Kidney (tissue), 14 donors: ENCODE results near the gene CA5A. TPM values are rescaled to one million over a fixed set of nuclear protein-coding genes. Genes with fewer than 3 reads are reported as not detected.

Source experiments
- DNase-seq, 5 donors: peaks; one replicate each; pipeline ENCODE4 v3.0.0-alpha.2; 2013 to 2020
- FAIRE-seq: peaks from 2 replicates; lab custom pipeline; 2012; peaks lifted over from hg19 to GRCh38; lab: Jason Lieb, UNC
- H3K27ac ChIP-seq, 2 donors: one replicate each; pipeline ENCODE4 v1.7.0; 2013; ENCODE audit warnings: low read depth in 2 of 2, low read length in 2 of 2, inconsistent platforms in 1 of 2
- H3K27me3 ChIP-seq: one replicate; pipeline ENCODE4 v1.7.1; 2013; ENCODE audit warnings: low read length, inconsistent platforms; ENCODE audit not compliant: control insufficient read depth, insufficient read depth
- H3K36me3 ChIP-seq, 3 donors: one replicate each; pipeline versions ENCODE4 v1.7.0 to v1.7.1; 2013; ENCODE audit warnings: low read length in 3 of 3, control low read depth in 1 of 3, inconsistent platforms in 1 of 3; ENCODE audit not compliant: insufficient read depth in 3 of 3, control insufficient read depth in 2 of 3
- H3K4me1 ChIP-seq, 3 donors: one replicate each; pipeline versions ENCODE4 v1.7.0 to v1.7.1; 2013; ENCODE audit warnings: low read length in 3 of 3, inconsistent platforms in 1 of 3, low read depth in 1 of 3; ENCODE audit not compliant: control insufficient read depth in 2 of 3, insufficient read depth in 2 of 3
- H3K4me3 ChIP-seq, 3 donors: one replicate each; pipeline versions ENCODE4 v1.7.0 to v1.8.1; 2013; ENCODE audit warnings: low read length in 3 of 3, control low read depth in 1 of 3, inconsistent platforms in 1 of 3
- H3K9ac ChIP-seq, 3 donors: one replicate each; pipeline versions ENCODE4 v1.7.0 to v1.7.1; 2013; ENCODE audit warnings: low read length in 3 of 3, control low read depth in 1 of 3, inconsistent platforms in 1 of 3
- H3K9me3 ChIP-seq, 3 donors: one replicate each; pipeline versions ENCODE4 v1.7.0 to v1.7.1; 2013; ENCODE audit warnings: low read length in 3 of 3, control low read depth in 1 of 3, inconsistent platforms in 1 of 3; ENCODE audit not compliant: control insufficient read depth in 2 of 3, insufficient read depth in 1 of 3
- intact Hi-C: fragments of 100-400 bp; cut with DNase I; formaldehyde crosslinking; loops from one replicate; pipeline ENCODE4 v1.11.1; 2022
- polyA plus RNA-seq: library from polyadenylated mRNA; stranded (reverse); fragments of 350-450 nt; fragmentation: Illumina TruSeq; extraction: RNeasy Lipid Tissue Mini Kit (QIAGEN cat#74804); gene quantifications from one replicate; pipeline ENCODE4 v1.2.3, GENCODE V29; 2014; ENCODE audit warnings: low read depth, low replicate concordance; ENCODE audit not compliant: insufficient read depth
- total RNA-seq: library from RNA; stranded (reverse); fragmentation: NEBNext Ultra II Directional; extraction: Animal tissue kit (Norgen Biotek cat#: 25700); gene quantifications from one replicate; pipeline ENCODE4 v1.2.1, GENCODE V29; 2021
- TF ChIP-seq, protein P1 (sequence below): IDR thresholded peaks from 3 replicates; pipeline ENCODE4 v1.5.1; 2012; ENCODE audit warnings: mild to moderate bottlenecking, moderate library complexity, borderline replicate concordance; ENCODE audit not compliant: insufficient read depth; ENCODE audit errors: extremely low read depth
- donor health status: control.
- donor health status: control.
- donor health status: control.
- donor health status: control.
- donor health status: control.
- donor health status: DM: yes; HTN: yes; CAD: no.
- donor health status: Normal renal cell carcinoma (clear cell type).

CA5A gene
- total and polyA plus RNA-seq, 2 donors from 2014 or later, result not detected

DNA sequence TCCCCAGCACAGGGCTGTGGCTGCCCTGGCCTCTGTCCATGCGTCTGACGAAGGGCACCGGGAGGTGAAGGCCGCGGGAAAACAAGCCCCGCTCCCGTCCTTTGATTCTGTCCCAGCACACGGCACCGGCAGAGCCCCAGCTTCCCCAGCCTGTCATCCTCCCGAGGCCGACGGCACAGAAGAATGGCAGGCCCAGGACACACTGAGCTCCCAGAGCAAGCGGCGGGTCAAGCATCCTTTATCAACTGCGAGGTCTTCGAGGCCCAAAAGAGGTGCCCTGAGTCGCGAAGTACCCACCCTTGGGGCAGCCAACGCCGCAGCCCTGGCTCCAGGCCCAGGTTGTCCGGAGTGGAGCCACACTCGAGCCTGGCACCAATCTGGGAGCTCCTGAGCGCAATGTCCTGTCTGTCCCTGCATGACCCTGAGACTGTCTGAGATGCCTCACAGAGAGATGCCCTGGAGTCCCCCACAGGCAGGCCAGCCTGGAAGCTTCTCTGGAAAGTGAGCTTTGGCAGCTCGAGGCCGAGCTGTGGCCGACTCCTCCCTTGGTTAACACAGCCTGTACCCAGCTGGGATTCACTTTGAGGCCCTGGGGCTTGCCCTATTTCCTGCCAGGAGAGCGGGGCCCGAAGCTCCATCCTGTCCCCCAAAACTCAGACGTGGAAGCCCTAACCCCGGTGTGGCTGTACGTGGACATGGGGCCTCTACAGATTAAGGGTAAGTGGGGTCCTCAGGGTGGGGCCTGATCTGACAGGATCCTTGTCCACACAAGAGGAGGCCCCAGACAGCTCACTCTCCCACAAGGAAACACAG, 90.3 kb downstream of the CA5A start:
- H3K4me1 ChIP-seq, result peaks cover 0 to 4% (median 3%) of the 10 kb centered on the region in 3 donors
- FAIRE-seq (no peak), DNase-seq (no peak)
- H3K4me3 ChIP-seq, result no peak overlapping the region
- no peaks in the 10 kb centered on the region for H3K36me3 ChIP-seq
- intact Hi-C loops, result no loop called here
- H3K27ac ChIP-seq, result no peak overlapping the region
- TF ChIP-seq, protein P1, sequence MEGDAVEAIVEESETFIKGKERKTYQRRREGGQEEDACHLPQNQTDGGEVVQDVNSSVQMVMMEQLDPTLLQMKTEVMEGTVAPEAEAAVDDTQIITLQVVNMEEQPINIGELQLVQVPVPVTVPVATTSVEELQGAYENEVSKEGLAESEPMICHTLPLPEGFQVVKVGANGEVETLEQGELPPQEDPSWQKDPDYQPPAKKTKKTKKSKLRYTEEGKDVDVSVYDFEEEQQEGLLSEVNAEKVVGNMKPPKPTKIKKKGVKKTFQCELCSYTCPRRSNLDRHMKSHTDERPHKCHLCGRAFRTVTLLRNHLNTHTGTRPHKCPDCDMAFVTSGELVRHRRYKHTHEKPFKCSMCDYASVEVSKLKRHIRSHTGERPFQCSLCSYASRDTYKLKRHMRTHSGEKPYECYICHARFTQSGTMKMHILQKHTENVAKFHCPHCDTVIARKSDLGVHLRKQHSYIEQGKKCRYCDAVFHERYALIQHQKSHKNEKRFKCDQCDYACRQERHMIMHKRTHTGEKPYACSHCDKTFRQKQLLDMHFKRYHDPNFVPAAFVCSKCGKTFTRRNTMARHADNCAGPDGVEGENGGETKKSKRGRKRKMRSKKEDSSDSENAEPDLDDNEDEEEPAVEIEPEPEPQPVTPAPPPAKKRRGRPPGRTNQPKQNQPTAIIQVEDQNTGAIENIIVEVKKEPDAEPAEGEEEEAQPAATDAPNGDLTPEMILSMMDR, result no peak
- H3K9ac ChIP-seq, result no peak overlapping the region
- no peaks in the 10 kb centered on the region for H3K9me3 ChIP-seq
- no peaks in the 10 kb centered on the region for H3K27me3 ChIP-seq

DNA sequence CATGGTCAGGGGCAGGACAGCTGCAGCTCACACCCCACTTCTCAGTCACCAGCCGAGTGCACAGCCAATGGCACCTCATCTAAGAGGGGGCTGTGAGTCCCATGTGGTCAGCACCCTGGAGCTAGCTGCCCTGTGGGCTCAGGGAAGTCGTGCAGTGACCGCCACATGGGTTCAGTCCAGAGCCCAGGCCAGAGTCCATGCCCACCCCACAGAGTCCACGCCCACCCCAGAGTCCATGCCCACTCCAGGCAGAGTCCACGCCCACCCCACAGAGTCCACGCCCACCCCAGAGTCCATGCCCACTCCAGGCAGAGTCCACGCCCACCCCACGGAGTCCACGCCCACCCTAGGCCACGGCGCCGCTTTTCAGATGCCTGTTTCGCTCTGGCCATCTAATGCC, 91.1 kb downstream of the CA5A start:
- Histone ChIP-seq H3K9ac (no peak overlapping the region), H3K9me3 (no peaks in the 10 kb centered on the region), H3K4me1 (peaks cover 0 to 4% (median 2%) of the 10 kb centered on the region in 3 donors), H3K36me3 (no peaks in the 10 kb centered on the region), H3K27me3 (no peaks in the 10 kb centered on the region), H3K4me3 (no peak overlapping the region), H3K27ac (no peak overlapping the region)
- TF ChIP-seq, protein P1, result no peak
- FAIRE-seq, result no peak
- intact Hi-C loops, result no loop called here
- no peak for DNase-seq

DNA sequence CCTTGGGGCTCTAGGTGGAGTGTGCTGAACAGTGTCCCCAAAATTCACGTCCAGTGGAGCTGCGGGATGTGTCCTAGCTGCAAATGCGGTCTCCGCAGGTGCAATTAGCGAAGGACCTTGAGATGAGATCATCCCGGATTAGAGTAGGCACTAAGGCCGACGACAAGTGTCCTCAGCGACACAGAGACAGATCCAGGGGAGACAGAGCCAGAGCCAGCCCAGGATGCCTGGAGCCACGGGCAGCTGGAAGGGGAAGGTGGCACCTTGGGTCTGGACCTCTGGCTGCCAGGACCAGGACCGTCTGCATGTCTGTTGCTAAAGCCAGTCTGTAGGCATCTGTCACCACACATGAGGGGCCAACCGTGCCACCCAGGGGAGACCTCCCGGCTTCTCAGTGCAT, 91.5 kb downstream of the CA5A start:
- no peaks in the 10 kb centered on the region for H3K27me3 ChIP-seq
- H3K9ac ChIP-seq, result no peak overlapping the region
- no peaks in the 10 kb centered on the region for H3K36me3 ChIP-seq
- intact Hi-C loops, result no loop called here
- H3K4me1 ChIP-seq, result peaks cover 0 to 4% (median 0%) of the 10 kb centered on the region in 3 donors
- FAIRE-seq (no peak), DNase-seq (no peak)
- no peak overlapping the region for H3K4me3 ChIP-seq
- H3K27ac ChIP-seq, result no peak overlapping the region
- no peaks in the 10 kb centered on the region for H3K9me3 ChIP-seq
- TF ChIP-seq, protein P1, result no peak
